ENCODE results near the gene CORO6.

DNA sequence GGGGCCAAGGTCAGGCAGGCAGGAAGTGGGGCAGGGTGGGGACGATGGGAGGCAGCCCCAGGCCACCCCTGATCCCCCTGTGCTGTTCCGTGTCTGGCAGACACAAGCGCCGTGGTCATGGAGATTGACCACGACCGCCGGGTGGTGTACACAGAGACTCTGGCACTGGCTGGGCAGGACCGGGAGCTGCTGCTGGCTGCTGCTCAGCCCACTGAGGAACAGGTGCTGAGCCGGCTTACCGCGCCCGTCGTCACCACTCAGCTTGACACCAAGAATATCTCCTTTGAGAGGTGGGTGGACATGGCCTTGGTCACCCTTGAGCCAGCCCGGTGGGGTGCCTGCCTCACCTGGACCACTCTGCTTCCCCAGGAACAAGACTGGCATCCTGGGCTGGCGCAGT is 13.7 kb downstream of the CORO6 start:
- no peak for TF ChIP-seq EP300 (IDR thresholded peaks at IDR 0.05; ENCODE audit: low read depth in 2 of 2, low read length in 2 of 2)
- no peak for TF ChIP-seq EP300 (CRISPR knock-in tag; IDR thresholded peaks at IDR 0.05; ENCODE audit: borderline replicate concordance)
- TF ChIP-seq RBM22 (optimal IDR thresholded peaks at IDR 0.05; ENCODE audit: low read length) = no peak
- TF ChIP-seq ZNF326 (CRISPR knock-in tag; IDR thresholded peaks at IDR 0.05; ENCODE audit: borderline replicate concordance) = no peak
- TF ChIP-seq GTF2F1 (IDR thresholded peaks at IDR 0.05; ENCODE audit: low read length) = no peak
- TF ChIP-seq DNMT3B (CRISPR knock-in tag; conservative IDR thresholded peaks at IDR 0.05) = no peak
- TF ChIP-seq, protein P1, sequence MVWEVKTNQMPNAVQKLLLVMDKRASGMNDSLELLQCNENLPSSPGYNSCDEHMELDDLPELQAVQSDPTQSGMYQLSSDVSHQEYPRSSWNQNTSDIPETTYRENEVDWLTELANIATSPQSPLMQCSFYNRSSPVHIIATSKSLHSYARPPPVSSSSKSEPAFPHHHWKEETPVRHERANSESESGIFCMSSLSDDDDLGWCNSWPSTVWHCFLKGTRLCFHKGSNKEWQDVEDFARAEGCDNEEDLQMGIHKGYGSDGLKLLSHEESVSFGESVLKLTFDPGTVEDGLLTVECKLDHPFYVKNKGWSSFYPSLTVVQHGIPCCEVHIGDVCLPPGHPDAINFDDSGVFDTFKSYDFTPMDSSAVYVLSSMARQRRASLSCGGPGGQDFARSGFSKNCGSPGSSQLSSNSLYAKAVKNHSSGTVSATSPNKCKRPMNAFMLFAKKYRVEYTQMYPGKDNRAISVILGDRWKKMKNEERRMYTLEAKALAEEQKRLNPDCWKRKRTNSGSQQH (CRISPR knock-in tag; IDR thresholded peaks at IDR 0.05; ENCODE audit: low read depth) = no peak
- no peak for TF ChIP-seq PHB2 (IDR thresholded peaks at IDR 0.05; ENCODE audit: partially characterized antibody)
